Measurements from ENCODE around the gene C21orf91. TPM values are rescaled to one million over a fixed set of nuclear protein-coding genes. Genes with fewer than 3 reads are reported as not detected.

The C21orf91 gene
- polyA plus RNA-seq, 4 donors: 24.9 to 26.7 (median 25.2) TPM

DNA sequence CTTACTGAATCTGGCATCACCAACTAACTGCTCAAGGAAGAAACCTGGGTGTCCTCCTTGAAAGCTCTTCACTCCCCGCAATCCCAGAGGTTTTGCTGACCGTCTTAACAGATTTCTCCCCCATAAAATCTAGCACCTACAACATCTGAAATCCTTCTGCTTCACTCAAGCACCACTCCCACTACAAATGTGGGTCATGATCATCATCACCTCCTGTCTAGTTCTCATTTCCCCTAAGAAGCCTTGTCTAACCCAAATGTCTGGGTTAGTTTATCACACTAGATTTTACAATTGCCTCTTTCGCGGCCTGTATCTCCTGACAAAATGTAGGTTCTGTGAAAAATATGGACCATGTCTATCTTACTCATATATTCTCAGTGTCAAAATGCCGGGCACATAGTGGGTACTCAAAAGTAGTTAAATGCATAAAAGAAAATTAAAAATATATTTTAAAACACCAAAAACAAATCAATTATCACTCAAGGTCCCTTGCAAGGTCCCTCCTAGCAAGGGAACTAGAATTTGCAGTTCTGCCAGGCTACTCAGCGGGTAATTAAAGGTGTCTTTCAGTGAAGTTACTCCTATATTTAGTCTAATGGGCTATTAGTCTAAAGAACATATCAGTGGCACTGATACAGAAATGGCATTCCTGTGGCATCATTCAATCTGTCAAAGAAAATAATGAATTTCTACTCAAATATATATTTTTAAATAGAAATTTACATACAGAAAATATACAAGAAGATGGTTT, 19.6 kb downstream of the C21orf91 start:
- no peak for DNase-seq (ENCODE audit: low read depth in 4 of 4, low spot score in 2 of 4)

GRCh38 chr21:17798796-17799195, 20.4 kb downstream of the C21orf91 start:
- DNase-seq (ENCODE audit: low read depth in 4 of 4, low spot score in 2 of 4): no peak

DNA sequence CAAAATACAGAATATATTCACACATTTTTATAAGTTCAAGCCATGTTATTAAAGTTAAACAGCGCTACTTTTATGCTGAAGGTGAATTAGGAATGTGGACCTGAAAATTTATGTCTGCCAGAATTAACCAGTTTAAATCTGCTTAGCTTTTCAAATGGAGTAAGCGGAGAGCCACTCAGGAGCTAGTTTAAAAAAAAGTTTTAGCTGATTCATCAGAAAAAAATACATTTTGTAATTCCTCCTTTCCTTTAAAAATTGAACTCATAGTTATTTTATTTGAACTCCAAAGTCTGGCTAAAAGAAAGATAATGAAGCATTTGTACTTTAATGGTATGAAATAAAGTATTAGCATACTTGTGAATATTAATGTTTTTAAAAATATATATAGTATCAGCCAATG, 21.2 kb downstream of the C21orf91 start:
- DNase-seq (ENCODE audit: low read depth in 4 of 4, low spot score in 2 of 4): no peak

DNA sequence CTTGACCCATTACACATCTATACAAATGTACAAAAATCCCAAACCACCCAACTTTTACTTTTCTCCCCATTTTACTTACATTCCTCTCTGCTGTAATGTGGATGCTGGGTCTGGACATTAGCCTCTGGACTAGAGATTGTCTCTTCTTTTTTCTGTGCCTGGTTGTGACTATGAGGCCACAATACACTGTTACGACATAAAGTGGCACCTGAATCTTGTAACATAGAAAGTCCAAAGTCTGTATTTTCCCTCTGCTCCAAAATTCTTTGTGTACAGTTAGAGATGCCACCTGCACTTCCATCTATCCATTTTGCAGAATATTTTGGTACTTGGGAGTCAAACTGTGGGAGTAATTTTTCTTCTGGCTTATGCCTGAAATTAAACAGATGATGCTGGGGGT, 22.7 kb downstream of the C21orf91 start:
- no peak for DNase-seq (ENCODE audit: low read depth in 4 of 4, low spot score in 2 of 4)

GRCh38 chr21:17796037-17796403, 23.1 kb downstream of the C21orf91 start:
- DNase-seq (ENCODE audit: low read depth in 4 of 4, low spot score in 2 of 4): no peak

DNA sequence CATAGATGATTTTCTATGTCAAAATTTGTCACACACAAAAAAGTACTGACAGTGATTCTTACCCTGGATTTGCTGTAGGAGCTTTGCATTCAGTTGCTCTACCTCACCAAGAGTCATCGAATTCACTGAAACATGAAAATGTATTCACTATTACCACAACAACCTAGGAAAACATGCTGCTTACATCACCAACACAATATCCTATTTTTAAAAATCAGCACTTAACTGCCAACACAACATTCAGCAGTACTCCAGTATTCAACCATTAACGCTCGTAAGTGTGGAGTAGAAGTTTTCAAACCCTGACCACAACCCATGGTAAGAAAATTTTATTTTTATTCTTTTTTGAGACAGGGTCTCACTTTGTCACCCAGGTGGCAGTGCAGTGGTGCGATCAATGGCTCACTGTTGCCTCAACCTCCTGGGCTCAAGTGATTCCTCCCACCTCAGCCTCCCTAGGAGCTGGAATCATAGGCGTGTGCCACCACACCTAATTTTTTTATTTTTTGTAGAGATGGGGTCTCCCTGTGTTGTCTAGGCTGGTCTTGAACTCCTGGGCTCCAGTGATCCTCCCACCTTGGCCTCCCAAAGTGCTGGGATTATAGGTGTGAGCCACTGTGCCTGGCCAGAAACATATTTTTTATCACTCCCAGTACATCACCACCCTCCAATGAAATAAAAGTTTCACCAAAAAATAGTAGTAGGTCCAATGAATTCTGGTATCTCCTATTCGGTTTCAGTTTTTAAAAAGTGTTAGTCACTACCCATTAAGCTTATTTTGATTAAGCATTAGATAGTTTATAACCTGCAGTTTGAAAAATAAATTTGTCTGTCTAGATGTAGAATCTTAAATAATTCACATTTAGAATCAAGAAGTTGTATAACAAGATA, 23.8 kb downstream of the C21orf91 start:
- DNase-seq (ENCODE audit: low read depth in 4 of 4, low spot score in 2 of 4): no peak

- no peak for DNase-seq (ENCODE audit: low read depth in 4 of 4, low spot score in 2 of 4)
Measured at GRCh38 chr21:17794518-17795145, 24.5 kb downstream of the C21orf91 start.

- no peak for DNase-seq (ENCODE audit: low read depth in 4 of 4, low spot score in 2 of 4)
Measured at GRCh38 chr21:17793246-17794123, 25.7 kb downstream of the C21orf91 start.

GRCh38 chr21:17789656-17790055, 29.5 kb downstream of the C21orf91 start:
- DNase-seq (ENCODE audit: low read depth in 4 of 4, low spot score in 2 of 4): no peak

- no peak for DNase-seq (ENCODE audit: low read depth in 4 of 4, low spot score in 2 of 4)
Measured at GRCh38 chr21:17789069-17789468, 30.1 kb downstream of the C21orf91 start.

DNA sequence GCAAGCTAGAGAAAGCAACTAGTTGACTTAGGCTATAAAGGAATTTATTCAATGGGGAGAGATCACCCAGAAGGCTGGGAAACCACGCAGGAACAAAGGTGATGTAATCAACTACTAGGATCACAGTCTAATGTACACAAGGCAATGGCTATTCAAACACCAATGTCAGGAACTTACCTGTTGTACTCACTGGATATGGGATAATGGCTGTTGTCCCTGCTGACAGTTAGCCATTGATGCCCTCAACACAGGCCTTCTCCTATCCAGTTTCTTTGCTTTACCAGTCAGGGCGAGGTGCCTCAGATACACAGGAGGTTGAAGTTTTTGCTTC, 32.3 kb downstream of the C21orf91 start:
- DNase-seq (ENCODE audit: low read depth in 4 of 4, low spot score in 2 of 4): no peak

GRCh38 chr21:17786071-17786850, 32.9 kb downstream of the C21orf91 start:
- no peak for DNase-seq (ENCODE audit: low read depth in 4 of 4, low spot score in 2 of 4)

- DNase-seq (ENCODE audit: low read depth in 4 of 4, low spot score in 2 of 4): no peak
Measured at GRCh38 chr21:17785403-17785788, 33.8 kb downstream of the C21orf91 start.

DNA sequence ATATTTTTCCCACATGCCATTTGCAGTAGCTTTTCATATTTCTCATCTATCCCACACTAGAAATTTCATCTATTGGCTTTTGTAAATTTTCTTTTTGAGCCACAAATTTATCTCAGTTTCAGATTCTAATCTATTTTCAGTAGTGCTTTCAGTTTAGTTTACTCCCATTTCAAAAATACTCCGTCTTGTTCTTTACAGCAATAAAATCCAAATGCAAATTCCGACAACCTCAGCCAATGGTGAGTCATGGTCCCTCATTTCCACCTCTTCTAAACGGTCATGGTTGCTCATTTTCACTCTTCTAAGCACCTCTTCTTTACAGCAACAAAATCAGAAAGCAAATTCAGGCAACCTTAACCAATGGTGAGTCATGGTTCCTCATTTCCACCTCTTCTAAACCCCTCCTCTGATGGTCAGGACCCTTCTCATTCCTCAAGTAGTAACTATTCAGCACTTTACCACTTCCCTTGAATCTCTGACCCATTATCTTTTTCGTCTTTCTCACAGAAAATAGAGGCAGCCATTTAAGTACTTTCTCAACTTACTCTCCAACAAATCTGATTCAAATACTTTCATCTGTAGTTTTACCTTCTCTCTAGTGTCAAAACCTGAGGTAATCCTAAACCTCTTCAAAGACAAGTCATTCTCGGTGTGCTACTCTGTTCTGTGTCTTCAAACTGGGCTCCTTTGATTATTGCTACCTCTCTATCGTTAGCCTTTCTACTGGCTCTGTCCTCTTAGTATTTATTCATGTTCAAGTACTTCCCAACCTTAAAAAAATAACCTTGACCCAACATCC, 34.4 kb downstream of the C21orf91 start:
- no peak for DNase-seq (ENCODE audit: low read depth in 4 of 4, low spot score in 2 of 4)

- no peak for DNase-seq (ENCODE audit: low read depth in 4 of 4, low spot score in 2 of 4)
Measured at GRCh38 chr21:17784180-17784598, 35.0 kb downstream of the C21orf91 start.

- no peak for DNase-seq (ENCODE audit: low read depth in 4 of 4, low spot score in 2 of 4)
Measured at GRCh38 chr21:17783481-17784179, 35.5 kb downstream of the C21orf91 start.

DNA sequence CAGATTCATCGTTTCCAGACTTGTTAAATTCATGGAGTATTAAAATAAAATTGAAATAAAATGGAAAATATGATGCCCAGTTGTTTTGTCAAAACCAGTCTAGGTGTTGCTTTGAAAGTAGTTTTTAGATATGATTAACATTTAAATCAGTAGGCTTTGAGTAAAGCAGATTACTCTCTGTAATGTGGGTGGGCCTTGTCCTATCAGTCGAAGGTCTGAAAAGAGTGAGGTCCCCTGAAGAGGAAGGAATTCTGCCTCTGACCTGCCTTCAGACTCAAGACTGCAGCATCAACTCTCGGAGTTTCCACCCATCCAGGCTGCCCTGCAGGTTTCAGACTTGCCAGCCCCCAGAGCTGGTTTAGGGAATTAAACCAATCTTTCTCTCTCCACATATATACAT, 36.2 kb downstream of the C21orf91 start:
- DNase-seq (ENCODE audit: low read depth in 4 of 4, low spot score in 2 of 4): no peak

DNA sequence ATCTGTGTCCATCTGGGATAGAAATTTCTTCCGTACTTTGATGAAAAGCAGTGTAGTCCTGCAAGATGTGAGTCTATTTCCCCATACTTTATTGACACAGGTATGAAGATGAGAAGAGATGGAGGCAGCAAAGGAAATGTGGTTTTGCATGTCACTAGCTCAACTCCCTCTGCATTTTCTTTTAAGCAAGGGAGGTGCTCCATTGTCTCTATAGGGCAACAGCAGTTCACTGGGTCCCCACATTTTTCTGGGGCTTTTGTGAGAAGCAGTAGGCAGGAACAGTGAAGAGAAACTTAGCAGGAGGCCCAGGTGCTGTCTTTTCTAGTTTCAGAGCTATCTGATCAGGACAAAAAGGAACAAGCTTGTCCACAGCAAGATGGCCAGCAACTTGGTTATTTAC, 37.1 kb downstream of the C21orf91 start:
- DNase-seq (ENCODE audit: low read depth in 4 of 4, low spot score in 2 of 4): no peak

Data from left renal cortex interstitium (tissue), 4 donors.